CD14-positive monocyte (primary cell): ENCODE results near the gene CA10. TPM values are rescaled to one million over a fixed set of nuclear protein-coding genes. Genes with fewer than 3 reads are reported as not detected.

Experiments used
- DNase-seq, 3 donors: peaks; one replicate each; pipeline ENCODE4 v3.0.0-alpha.2; 2011 to 2022
- H2AFZ ChIP-seq: 2 replicates; pipeline ENCODE4 v1.6.0; 2012; ENCODE audit warnings: mild to moderate bottlenecking, low read depth, low read length, inconsistent platforms; ENCODE audit not compliant: insufficient read depth, poor library complexity, severe bottlenecking
- H3K27ac ChIP-seq, 2 donors: 1 replicate in 1 of 2; 2 replicates in 1 of 2; pipeline ENCODE4 v1.5.1; 2012 to 2013; ENCODE audit warnings: low read length in 2 of 2, control low read depth in 1 of 2, inconsistent platforms in 1 of 2, low read depth in 1 of 2, mild to moderate bottlenecking in 1 of 2
- H3K27me3 ChIP-seq, 2 donors: one replicate each; pipeline versions ENCODE4 v1.6.0 to v1.6.1; 2011 to 2013; ENCODE audit warnings: low read length in 2 of 2; ENCODE audit not compliant: control insufficient read depth in 2 of 2, insufficient read depth in 2 of 2
- H3K36me3 ChIP-seq, 2 donors: replicated peaks in 1 of 2; 1 replicate in 1 of 2; 2 replicates in 1 of 2; pipeline versions ENCODE4 v1.5.1 to v1.6.1; 2012 to 2013; ENCODE audit warnings: low read length in 2 of 2, control low read depth in 1 of 2, inconsistent platforms in 1 of 2, mild to moderate bottlenecking in 1 of 2; ENCODE audit not compliant: insufficient read depth in 2 of 2, control insufficient read depth in 1 of 2
- H3K4me1 ChIP-seq, 2 donors: 1 replicate in 1 of 2; 2 replicates in 1 of 2; pipeline versions ENCODE4 v1.5.1 to v1.6.1; 2012 to 2013; ENCODE audit warnings: low read length in 2 of 2, control low read depth in 1 of 2, inconsistent platforms in 1 of 2, mild to moderate bottlenecking in 1 of 2, moderate library complexity in 1 of 2; ENCODE audit not compliant: insufficient read depth in 2 of 2, control insufficient read depth in 1 of 2
- H3K4me2 ChIP-seq: replicated peaks from 2 replicates; pipeline ENCODE3; 2012; ENCODE audit warnings: low read length, moderate library complexity, mild to moderate bottlenecking; ENCODE audit not compliant: poor library complexity, severe bottlenecking; ENCODE audit errors: extremely low read depth
- H3K4me3 ChIP-seq, 3 experiments: fragments of 200-600 bp in 1 of 3; sonication (generic) in 1 of 3; replicated peaks in 1 of 3; 1 replicate in 2 of 3; 2 replicates in 1 of 3; pipeline ENCODE4 v1.5.1; 2011 to 2013; ENCODE audit warnings: low read length in 3 of 3, mild to moderate bottlenecking in 3 of 3, control low read depth in 2 of 3, low read depth in 2 of 3, inconsistent platforms in 1 of 3, moderate library complexity in 1 of 3
- H3K79me2 ChIP-seq: 2 replicates; pipeline ENCODE4 v1.6.0; 2012; ENCODE audit warnings: mild to moderate bottlenecking, control low read depth, inconsistent platforms, low read length, moderate library complexity; ENCODE audit not compliant: insufficient read depth
- H3K9ac ChIP-seq: 2 replicates; pipeline ENCODE4 v1.6.0; 2017; ENCODE audit warnings: low read length, mild to moderate bottlenecking; ENCODE audit not compliant: insufficient read depth, poor library complexity, severe bottlenecking
- H3K9me3 ChIP-seq, 2 donors: replicated peaks in 1 of 2; 1 replicate in 1 of 2; 2 replicates in 1 of 2; pipeline versions ENCODE4 v1.5.1 to v1.6.1; 2012 to 2013; ENCODE audit warnings: low read length in 2 of 2, control low read depth in 1 of 2; ENCODE audit not compliant: control insufficient read depth in 1 of 2, insufficient read depth in 1 of 2
- H4K20me1 ChIP-seq: 2 replicates; pipeline ENCODE4 v1.6.0; 2012; ENCODE audit warnings: mild to moderate bottlenecking, low read length, control low read depth, moderate library complexity; ENCODE audit not compliant: insufficient read depth
- H3K27ac Mint-ChIP-seq, 7 donors: one replicate each; pipeline ENCODE4 v1.8.0; 2020; ENCODE audit warnings: mild to moderate bottlenecking in 7 of 7, mixed read lengths in 7 of 7, moderate library complexity in 6 of 7, inconsistent platforms in 2 of 7
- H3K27me3 Mint-ChIP-seq, 3 donors: one replicate each; pipeline ENCODE4 v1.8.0; 2021 to 2022; ENCODE audit warnings: low read depth in 3 of 3, mild to moderate bottlenecking in 3 of 3, mixed read lengths in 3 of 3, moderate library complexity in 3 of 3, inconsistent platforms in 1 of 3
- H3K36me3 Mint-ChIP-seq, 2 donors: one replicate each; pipeline ENCODE4 v1.8.0; 2020; ENCODE audit warnings: mixed read lengths in 2 of 2, inconsistent platforms in 1 of 2, mild to moderate bottlenecking in 1 of 2
- H3K4me1 Mint-ChIP-seq: one replicate; pipeline ENCODE4 v1.8.0; 2020; ENCODE audit warnings: mild to moderate bottlenecking, mixed read lengths
- H3K4me3 Mint-ChIP-seq, 2 donors: one replicate each; pipeline ENCODE4 v1.8.0; 2020; ENCODE audit warnings: mild to moderate bottlenecking in 2 of 2, mixed read lengths in 2 of 2, moderate library complexity in 1 of 2
- H3K9me3 Mint-ChIP-seq, 7 donors: one replicate each; pipeline ENCODE4 v1.8.0; 2020 to 2022; ENCODE audit warnings: mixed read lengths in 7 of 7, mild to moderate bottlenecking in 6 of 7, moderate library complexity in 6 of 7, inconsistent platforms in 2 of 7
- CTCF ChIP-seq: fragments of 200-600 bp; IDR thresholded peaks from one replicate; pipeline ENCODE4 v1.8.0; 2022; ENCODE audit warnings: antibody characterized with exemption, mild to moderate bottlenecking
- WGBS: methylation state at CpG from one replicate; pipeline ENCODE4 v1.1.5; 2013; ENCODE audit warnings: missing lambda C conversion rate; ENCODE audit not compliant: insufficient coverage; 5-methylcytosine and 5-hydroxymethylcytosine counted together
- intact Hi-C, 2 donors: fragments of 100-400 bp; cut with micrococcal nuclease; formaldehyde crosslinking; loops; one replicate each; pipeline versions ENCODE4 v1.15.0 to v1.15.1; 2023
- polyA plus RNA-seq, 3 donors: library from polyadenylated mRNA; depleted of rRNA in 1 of 3; unstranded in 2 of 3; stranded (reverse) in 1 of 3; fragments of 300-500 nt in 2 of 3; fragments of >200 nt in 1 of 3; fragmentation: Illumina TruSeq in 2 of 3; gene quantifications; 1 replicate in 2 of 3; 2 replicates in 1 of 3; pipeline ENCODE4 v1.2.3, GENCODE V29; 2012 to 2021

CA10 gene
- polyA plus RNA-seq, 3 donors, result not detected

GRCh38 chr17:52049496-52049895 is 109.0 kb downstream of the CA10 start:
- Mint-ChIP-seq H3K9me3 (peaks cover 0 to 6% (median 3%) of the 10 kb centered on the region in 7 donors), H3K4me1 (no peaks in the 10 kb centered on the region), H3K4me3 (no peak overlapping the region), H3K27me3 (no peaks in the 10 kb centered on the region), H3K36me3 (no peaks in the 10 kb centered on the region), H3K27ac (no peak overlapping the region)
- Histone ChIP-seq H3K27me3 (no peaks in the 10 kb centered on the region), H3K9me3 (no peaks in the 10 kb centered on the region), H2AFZ (no peak overlapping the region), H3K36me3 (no peaks in the 10 kb centered on the region), H3K27ac (no peak overlapping the region), H4K20me1 (no peaks in the 10 kb centered on the region), H3K9ac (no peak overlapping the region), H3K4me1 (no peaks in the 10 kb centered on the region), H3K79me2 (no peaks in the 10 kb centered on the region), H3K4me2 (no peak overlapping the region), H3K4me3 (no peak overlapping the region)
- WGBS, result no CpG with 5 or more reads among the region's 1 CpG
- DNase-seq, result no peak
- intact Hi-C loops, result no loop called here
- TF ChIP-seq CTCF, result no peak

GRCh38 chr17:52049051-52049450 is 109.5 kb downstream of the CA10 start:
- no peaks in the 10 kb centered on the region for H4K20me1 ChIP-seq
- no peaks in the 10 kb centered on the region for H3K4me1 ChIP-seq
- Mint-ChIP-seq H3K9me3 (peaks cover 0 to 6% (median 2%) of the 10 kb centered on the region in 7 donors), H3K27ac (no peak overlapping the region), H3K4me1 (no peaks in the 10 kb centered on the region), H3K4me3 (no peak overlapping the region), H3K27me3 (no peaks in the 10 kb centered on the region), H3K36me3 (no peaks in the 10 kb centered on the region)
- intact Hi-C loops, result no loop called here
- no peak overlapping the region for H3K9ac ChIP-seq
- no peak for DNase-seq
- no peaks in the 10 kb centered on the region for H3K27me3 ChIP-seq
- H3K4me3 ChIP-seq, result no peak overlapping the region
- no peak overlapping the region for H3K27ac ChIP-seq
- no peaks in the 10 kb centered on the region for H3K36me3 ChIP-seq
- H3K79me2 ChIP-seq, result no peaks in the 10 kb centered on the region
- WGBS, result 100% methylated on average over 1 of the region's 3 CpGs
- H3K4me2 ChIP-seq, result no peak overlapping the region
- no peak overlapping the region for H2AFZ ChIP-seq
- no peaks in the 10 kb centered on the region for H3K9me3 ChIP-seq
- no peak for TF ChIP-seq CTCF
